Ascending aorta (tissue), 2 donors: ENCODE data around the gene FMN2. TPM values are rescaled to one million over a fixed set of nuclear protein-coding genes. Genes with fewer than 3 reads are reported as not detected.

Experiments used
- DNase-seq, 2 donors: peaks; one replicate each; pipeline ENCODE4 v3.0.0-alpha.2; 2019; ENCODE audit warnings: low spot score in 2 of 2
- H3K27ac ChIP-seq, 2 donors: fragments of 200-600 bp; sonication (generic); one replicate each; pipeline ENCODE4 v1.5.1; 2016 to 2017; ENCODE audit warnings: mild to moderate bottlenecking in 1 of 2
- H3K27me3 ChIP-seq: fragments of 200-600 bp; sonication (generic); one replicate; pipeline ENCODE4 v1.5.1; 2017
- H3K36me3 ChIP-seq, 2 donors: fragments of 200-600 bp; sonication (generic); one replicate each; pipeline ENCODE4 v1.5.1; 2016
- H3K4me1 ChIP-seq, 2 donors: fragments of 200-600 bp; sonication (generic); one replicate each; pipeline ENCODE4 v1.5.1; 2016 to 2017; ENCODE audit warnings: mild to moderate bottlenecking in 1 of 2
- H3K4me3 ChIP-seq, 2 donors: fragments of 200-600 bp; sonication (generic); one replicate each; pipeline ENCODE4 v1.5.1; 2016 to 2017; ENCODE audit warnings: mild to moderate bottlenecking in 1 of 2
- H3K9me3 ChIP-seq, 2 donors: fragments of 200-600 bp; sonication (generic); one replicate each; pipeline ENCODE4 v1.5.1; 2016
- intact Hi-C: fragments of 100-400 bp; cut with DNase I; formaldehyde crosslinking; loops from one replicate; pipeline ENCODE4 v1.15.1; 2023
- total RNA-seq: library from RNA; depleted of rRNA; stranded (reverse); fragments of >200 nt; gene quantifications from one replicate; pipeline ENCODE4 v1.1.0, GENCODE V29; 2016
- TF ChIP-seq, protein P1 (sequence below), 3 experiments: fragments of 200-600 bp in 2 of 3; fragments of 450-650 bp in 1 of 3; sonication (generic) in 2 of 3; IDR thresholded peaks; one replicate each; pipeline ENCODE4 v1.5.1; 2016 to 2019; ENCODE audit warnings: antibody characterized with exemption in 3 of 3, mild to moderate bottlenecking in 1 of 3, moderate library complexity in 1 of 3

The FMN2 gene
- total RNA-seq, 1 donor from 2014 or later, result not detected

- Histone ChIP-seq H3K36me3 (no peaks in the 10 kb centered on the region), H3K27me3 (no peaks in the 10 kb centered on the region), H3K4me1 (no peaks in the 10 kb centered on the region), H3K9me3 (no peaks in the 10 kb centered on the region), H3K4me3 (no peak overlapping the region), H3K27ac (no peak overlapping the region)
- TF ChIP-seq, protein P1, sequence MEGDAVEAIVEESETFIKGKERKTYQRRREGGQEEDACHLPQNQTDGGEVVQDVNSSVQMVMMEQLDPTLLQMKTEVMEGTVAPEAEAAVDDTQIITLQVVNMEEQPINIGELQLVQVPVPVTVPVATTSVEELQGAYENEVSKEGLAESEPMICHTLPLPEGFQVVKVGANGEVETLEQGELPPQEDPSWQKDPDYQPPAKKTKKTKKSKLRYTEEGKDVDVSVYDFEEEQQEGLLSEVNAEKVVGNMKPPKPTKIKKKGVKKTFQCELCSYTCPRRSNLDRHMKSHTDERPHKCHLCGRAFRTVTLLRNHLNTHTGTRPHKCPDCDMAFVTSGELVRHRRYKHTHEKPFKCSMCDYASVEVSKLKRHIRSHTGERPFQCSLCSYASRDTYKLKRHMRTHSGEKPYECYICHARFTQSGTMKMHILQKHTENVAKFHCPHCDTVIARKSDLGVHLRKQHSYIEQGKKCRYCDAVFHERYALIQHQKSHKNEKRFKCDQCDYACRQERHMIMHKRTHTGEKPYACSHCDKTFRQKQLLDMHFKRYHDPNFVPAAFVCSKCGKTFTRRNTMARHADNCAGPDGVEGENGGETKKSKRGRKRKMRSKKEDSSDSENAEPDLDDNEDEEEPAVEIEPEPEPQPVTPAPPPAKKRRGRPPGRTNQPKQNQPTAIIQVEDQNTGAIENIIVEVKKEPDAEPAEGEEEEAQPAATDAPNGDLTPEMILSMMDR (IDR thresholded peaks at IDR 0.05), result no peak
- no peak for DNase-seq
- intact Hi-C loops, result no loop called here
Measured at GRCh38 chr1:240341365-240342250, 249.9 kb downstream of the FMN2 start.

DNA sequence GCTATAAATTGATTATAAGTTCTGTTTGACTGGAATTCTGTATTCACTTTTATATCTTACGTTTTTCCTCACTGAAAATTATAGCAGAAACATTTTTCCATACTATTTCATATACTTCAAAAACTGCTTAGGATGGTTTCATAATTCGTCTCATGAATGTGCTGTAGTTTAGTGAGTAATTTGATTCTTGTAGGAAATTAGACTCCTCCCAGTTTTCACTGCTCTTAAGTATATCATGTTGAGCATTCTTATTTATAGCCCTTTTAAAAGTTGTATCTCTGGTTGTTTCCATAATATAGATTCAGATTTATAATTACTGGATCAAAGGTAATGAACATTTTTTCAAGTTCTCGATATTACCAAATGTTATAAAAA is 250.6 kb downstream of the FMN2 start:
- H3K4me3 ChIP-seq, result no peak overlapping the region
- DNase-seq, result no peak
- H3K36me3 ChIP-seq, result no peaks in the 10 kb centered on the region
- TF ChIP-seq, protein P1 (IDR thresholded peaks at IDR 0.05), result no peak
- no peaks in the 10 kb centered on the region for H3K9me3 ChIP-seq
- H3K27ac ChIP-seq, result no peak overlapping the region
- no peaks in the 10 kb centered on the region for H3K4me1 ChIP-seq
- H3K27me3 ChIP-seq, result no peaks in the 10 kb centered on the region
- intact Hi-C loops, result no loop called here

- no peak overlapping the region for H3K4me3 ChIP-seq
- no peaks in the 10 kb centered on the region for H3K27me3 ChIP-seq
- no peaks in the 10 kb centered on the region for H3K9me3 ChIP-seq
- intact Hi-C loops, result no loop called here
- no peak for DNase-seq
- no peaks in the 10 kb centered on the region for H3K4me1 ChIP-seq
- TF ChIP-seq, protein P1 (IDR thresholded peaks at IDR 0.05), result no peak
- no peak overlapping the region for H3K27ac ChIP-seq
- no peaks in the 10 kb centered on the region for H3K36me3 ChIP-seq
Measured at GRCh38 chr1:240343045-240343444, 251.4 kb downstream of the FMN2 start.

GRCh38 chr1:240343966-240344365 is 252.3 kb downstream of the FMN2 start:
- no peaks in the 10 kb centered on the region for H3K9me3 ChIP-seq
- no peak overlapping the region for H3K4me3 ChIP-seq
- H3K27me3 ChIP-seq, result no peaks in the 10 kb centered on the region
- DNase-seq, result no peak
- intact Hi-C loops, result no loop called here
- no peak overlapping the region for H3K27ac ChIP-seq
- H3K36me3 ChIP-seq, result no peaks in the 10 kb centered on the region
- H3K4me1 ChIP-seq, result no peaks in the 10 kb centered on the region
- TF ChIP-seq, protein P1 (IDR thresholded peaks at IDR 0.05), result no peak

DNA sequence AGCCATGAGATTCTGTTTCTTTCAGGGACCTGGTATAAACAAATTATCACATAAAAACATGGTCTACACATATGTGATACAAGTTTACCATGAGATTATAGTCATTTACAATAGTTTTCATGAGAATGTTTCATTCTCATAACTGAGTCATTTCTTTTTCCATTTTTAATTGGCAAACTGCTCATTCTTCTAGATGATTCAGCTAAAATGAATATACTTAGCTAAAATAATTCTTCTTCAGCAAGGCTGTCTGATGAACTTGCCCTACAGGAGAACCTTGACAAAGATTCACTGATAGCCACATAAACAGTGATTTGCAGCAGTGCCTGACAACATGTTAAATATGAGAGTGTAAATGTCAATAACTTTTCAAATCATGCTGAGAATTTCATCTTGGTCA is 253.2 kb downstream of the FMN2 start:
- H3K27me3 ChIP-seq, result no peaks in the 10 kb centered on the region
- H3K4me3 ChIP-seq, result no peak overlapping the region
- H3K27ac ChIP-seq, result no peak overlapping the region
- no peak for DNase-seq
- TF ChIP-seq, protein P1 (IDR thresholded peaks at IDR 0.05), result no peak
- H3K4me1 ChIP-seq, result no peaks in the 10 kb centered on the region
- no peaks in the 10 kb centered on the region for H3K36me3 ChIP-seq
- intact Hi-C loops, result no loop called here
- H3K9me3 ChIP-seq, result no peaks in the 10 kb centered on the region
